Neuron (in vitro differentiated cells): ENCODE results near the gene STUM.
"Not testable (repeated sequence)": the region's sequence is repeated elsewhere in the genome, so short reads cannot be mapped to it uniquely, and the experiment has no call there.

ENCODE experiments used
- H2AFZ ChIP-seq: one replicate; pipeline ENCODE4 v1.6.1; 2013; ENCODE audit warnings: low read depth, mild to moderate bottlenecking, inconsistent platforms, low read length, moderate library complexity
- H3K27me3 ChIP-seq: one replicate; pipeline ENCODE4 v1.6.1; 2013; ENCODE audit warnings: low read length; ENCODE audit not compliant: insufficient read depth
- H3K36me3 ChIP-seq: one replicate; pipeline ENCODE4 v1.6.1; 2013; ENCODE audit warnings: low read length; ENCODE audit not compliant: insufficient read depth
- H3K4me1 ChIP-seq: one replicate; pipeline ENCODE4 v1.6.1; 2013; ENCODE audit warnings: low read length; ENCODE audit not compliant: insufficient read depth
- H3K4me3 ChIP-seq: 2 replicates; pipeline ENCODE4 v1.5.1; 2013; ENCODE audit warnings: mild to moderate bottlenecking, low read length, moderate library complexity
- H3K9me3 ChIP-seq: one replicate; pipeline ENCODE4 v1.6.1; 2013; ENCODE audit warnings: low read length

The STUM gene, protein sequence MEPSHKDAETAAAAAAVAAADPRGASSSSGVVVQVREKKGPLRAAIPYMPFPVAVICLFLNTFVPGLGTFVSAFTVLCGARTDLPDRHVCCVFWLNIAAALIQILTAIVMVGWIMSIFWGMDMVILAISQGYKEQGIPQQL

DNA sequence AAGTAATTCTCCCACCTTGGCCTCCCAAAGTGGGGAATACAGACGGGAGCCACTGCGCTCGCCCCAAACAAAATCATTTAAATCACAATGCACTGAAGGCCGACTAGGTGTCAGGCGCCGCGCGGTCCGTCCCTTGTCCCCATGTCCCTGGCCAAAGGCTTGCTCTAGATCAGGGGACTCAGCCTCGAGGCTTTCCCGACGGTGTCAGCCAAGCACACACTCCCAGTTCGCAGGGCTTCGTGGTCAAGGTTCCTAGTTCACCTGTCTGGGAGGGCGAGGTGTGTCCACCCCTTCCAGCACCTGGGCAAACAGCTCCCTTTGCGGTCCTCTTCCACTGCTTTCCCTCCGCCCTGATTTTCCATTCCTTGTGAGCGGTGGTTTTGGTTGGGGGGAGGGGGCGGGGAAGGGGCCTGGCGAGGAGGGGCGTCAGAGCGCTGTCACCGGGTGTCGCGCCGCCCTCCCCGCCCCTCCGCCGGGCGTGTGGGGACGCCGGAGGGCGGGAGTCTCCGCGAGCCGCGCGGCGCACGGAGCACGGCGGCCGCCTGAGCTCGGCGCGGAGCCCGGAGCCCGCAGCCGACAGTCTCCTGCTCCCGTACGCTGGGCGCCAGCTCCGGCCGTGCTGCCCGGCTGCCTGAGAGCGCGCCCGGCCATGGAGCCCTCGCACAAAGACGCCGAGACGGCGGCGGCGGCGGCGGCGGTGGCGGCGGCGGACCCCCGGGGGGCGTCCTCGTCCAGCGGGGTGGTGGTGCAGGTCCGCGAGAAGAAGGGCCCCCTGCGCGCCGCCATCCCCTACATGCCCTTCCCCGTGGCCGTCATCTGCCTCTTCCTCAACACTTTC is at the start of gene STUM:
TSS of gene STUM (plus strand) at position 509 of the 838 bp plus-strand sequence. CDS start at position 650, 141 bp downstream.
- H3K9me3 ChIP-seq = no peaks in the 10 kb centered on the region
- H3K27me3 ChIP-seq = peaks cover 50% of the 10 kb centered on the region
- peaks cover 5% of the 10 kb centered on the region for H3K4me1 ChIP-seq
- H3K36me3 ChIP-seq = no peaks in the 10 kb centered on the region
- peak within 1 kb of the TSS; percentile 16 for H3K4me3 ChIP-seq
- peak within 1 kb of the TSS; percentile 90 for H2AFZ ChIP-seq

GRCh38 chr1:226499699-226500098 is 48.9 kb upstream of the STUM start:
- not testable (repeated sequence) for H3K4me1 ChIP-seq, H3K9me3 ChIP-seq, H3K4me3 ChIP-seq, H3K27me3 ChIP-seq, H2AFZ ChIP-seq, H3K36me3 ChIP-seq

GRCh38 chr1:226506021-226506420 is 42.5 kb upstream of the STUM start:
- no peaks in the 10 kb centered on the region for H3K36me3 ChIP-seq
- peaks cover 5% of the 10 kb centered on the region for H3K27me3 ChIP-seq
- no peak overlapping the region for H3K4me3 ChIP-seq
- H2AFZ ChIP-seq = no peak overlapping the region
- H3K9me3 ChIP-seq = no peaks in the 10 kb centered on the region
- H3K4me1 ChIP-seq = no peaks in the 10 kb centered on the region

GRCh38 chr1:226506921-226507320 is 41.6 kb upstream of the STUM start:
- Histone ChIP-seq H3K36me3 (no peaks in the 10 kb centered on the region), H3K9me3 (no peaks in the 10 kb centered on the region), H2AFZ (no peak overlapping the region), H3K4me3 (no peak overlapping the region), H3K4me1 (no peaks in the 10 kb centered on the region), H3K27me3 (peaks cover 5% of the 10 kb centered on the region)

GRCh38 chr1:226510453-226510852 is 38.1 kb upstream of the STUM start:
- Histone ChIP-seq H3K9me3 (no peaks in the 10 kb centered on the region), H3K4me1 (no peaks in the 10 kb centered on the region), H3K27me3 (peaks cover 1% of the 10 kb centered on the region), H2AFZ (no peak overlapping the region), H3K4me3 (no peak overlapping the region), H3K36me3 (no peaks in the 10 kb centered on the region)

DNA sequence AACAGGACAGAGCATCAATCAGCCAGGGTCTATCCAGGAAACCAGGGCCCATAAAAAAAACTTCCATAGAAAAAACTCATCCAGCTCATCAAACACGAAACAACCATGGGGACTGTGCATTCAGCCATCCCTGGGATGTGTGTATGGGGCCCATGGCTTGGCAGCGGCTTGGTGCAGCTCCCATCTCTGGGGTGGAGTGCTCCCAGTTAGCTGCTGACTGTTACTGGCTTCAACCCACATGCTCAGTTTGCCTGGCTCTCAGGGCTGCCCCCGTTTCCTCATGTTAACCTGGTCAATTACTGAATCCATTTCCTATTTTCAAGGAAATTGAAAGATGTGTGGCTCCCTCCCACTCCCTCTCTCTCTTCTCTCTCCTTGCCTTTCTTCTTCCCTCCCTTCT is 37.3 kb upstream of the STUM start:
- no peaks in the 10 kb centered on the region for H3K27me3 ChIP-seq
- H2AFZ ChIP-seq = no peak overlapping the region
- H3K4me1 ChIP-seq = no peaks in the 10 kb centered on the region
- H3K4me3 ChIP-seq = no peak overlapping the region
- H3K36me3 ChIP-seq = no peaks in the 10 kb centered on the region
- H3K9me3 ChIP-seq = no peaks in the 10 kb centered on the region

DNA sequence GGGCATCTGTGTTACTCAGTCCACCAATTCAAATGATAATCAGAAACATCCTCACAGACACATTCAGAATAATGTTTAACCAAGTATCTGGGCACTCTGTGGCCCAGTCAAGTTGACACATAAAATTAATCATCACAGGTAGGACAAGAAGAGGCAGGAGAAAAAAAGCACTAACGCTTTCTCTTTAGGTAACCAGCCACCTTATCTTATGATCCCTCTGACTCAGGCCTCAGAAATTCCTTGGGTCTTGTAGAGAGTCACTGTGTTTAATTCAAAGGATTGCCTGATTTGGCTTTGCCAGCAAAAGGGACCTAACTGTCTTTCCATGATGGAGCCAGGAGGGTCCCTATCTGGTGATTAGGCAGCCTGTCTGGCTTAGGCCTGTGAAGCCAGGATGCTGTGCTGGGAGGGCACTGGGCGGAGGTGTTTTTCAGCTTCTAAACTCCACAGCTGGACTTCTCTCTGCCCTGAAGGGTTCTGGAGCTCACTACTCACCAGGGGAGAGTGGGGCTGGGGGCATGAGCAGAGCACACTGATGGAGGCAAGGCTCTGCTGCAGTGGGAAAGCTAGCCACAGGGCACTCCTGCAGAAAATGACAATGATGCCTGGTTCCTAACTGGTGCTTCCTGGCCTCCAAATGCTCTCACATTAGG is 36.4 kb upstream of the STUM start:
- Histone ChIP-seq H3K27me3 (no peaks in the 10 kb centered on the region), H3K9me3 (no peaks in the 10 kb centered on the region), H3K36me3 (no peaks in the 10 kb centered on the region), H3K4me1 (no peaks in the 10 kb centered on the region), H2AFZ (no peak overlapping the region), H3K4me3 (no peak overlapping the region)

- H3K4me3 ChIP-seq = no peak overlapping the region
- no peak overlapping the region for H2AFZ ChIP-seq
- no peaks in the 10 kb centered on the region for H3K36me3 ChIP-seq
- H3K27me3 ChIP-seq = no peaks in the 10 kb centered on the region
- H3K4me1 ChIP-seq = peaks cover 9% of the 10 kb centered on the region
- H3K9me3 ChIP-seq = no peaks in the 10 kb centered on the region
These were observed 30.2 kb upstream of the STUM start for GRCh38 chr1:226518375-226518774.

DNA sequence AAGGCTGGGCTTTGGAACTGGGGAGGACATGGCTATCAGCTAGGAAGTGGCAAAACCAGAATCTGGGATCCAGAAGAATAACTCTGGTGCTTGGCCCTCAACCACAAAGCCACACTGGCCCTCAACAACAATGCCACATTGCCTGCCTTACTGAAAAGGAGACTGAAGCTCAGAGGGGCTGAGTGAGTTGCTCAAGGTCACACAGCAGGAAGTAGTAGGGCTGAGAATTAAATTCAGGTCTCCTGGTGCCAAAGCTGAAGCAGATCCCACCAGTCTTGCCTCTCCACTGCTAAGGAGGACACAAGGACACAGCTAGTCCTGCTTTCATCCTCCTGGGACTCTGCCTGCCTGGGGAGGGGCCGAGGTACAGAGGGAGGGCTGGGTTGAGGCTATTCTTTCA is 29.4 kb upstream of the STUM start:
- Histone ChIP-seq H3K27me3 (no peaks in the 10 kb centered on the region), H3K9me3 (no peaks in the 10 kb centered on the region), H3K4me3 (no peak overlapping the region), H3K4me1 (peaks cover 9% of the 10 kb centered on the region), H3K36me3 (no peaks in the 10 kb centered on the region), H2AFZ (no peak overlapping the region)

DNA sequence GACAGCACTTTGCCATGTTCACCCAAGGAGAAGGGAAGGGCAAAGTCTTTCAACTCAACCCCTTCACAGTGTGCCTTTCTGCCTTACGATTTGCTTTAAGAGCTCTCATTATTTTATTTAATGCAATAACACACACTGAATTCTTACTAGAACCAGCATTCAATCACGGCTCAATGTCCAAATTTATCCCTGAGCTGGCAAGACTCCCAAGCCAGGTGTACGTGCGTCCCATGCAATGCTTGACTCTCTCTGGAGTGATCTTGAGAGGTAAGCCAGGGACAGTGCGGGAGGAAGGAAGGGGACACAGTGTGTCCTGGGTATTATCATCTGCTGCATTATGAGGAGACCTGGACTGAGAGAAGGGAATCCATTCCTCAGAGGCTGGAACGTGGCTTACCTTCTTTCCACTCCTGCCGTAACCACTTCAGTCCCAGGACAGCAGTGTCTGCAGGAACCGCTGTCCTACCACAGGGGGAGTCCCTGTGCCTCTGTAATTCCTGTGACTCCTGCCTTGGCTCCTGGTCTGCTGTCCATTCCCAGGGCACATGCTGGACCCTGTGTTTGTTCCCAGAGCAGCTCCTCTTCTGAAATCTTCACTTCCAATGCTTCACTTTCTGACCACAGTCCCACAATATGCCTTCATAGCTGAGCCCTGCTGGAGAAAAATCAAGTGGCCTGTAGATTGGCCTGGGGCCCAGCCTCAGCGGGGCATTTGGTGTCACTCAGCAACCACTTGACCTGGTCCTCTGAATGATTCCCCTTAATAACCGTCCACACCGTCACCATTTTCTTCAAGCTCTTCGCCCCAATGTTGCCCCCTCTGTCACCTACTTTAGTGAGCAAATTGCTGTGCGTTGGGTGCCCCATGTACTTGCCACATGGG is 28.6 kb upstream of the STUM start:
- no peaks in the 10 kb centered on the region for H3K36me3 ChIP-seq
- H3K9me3 ChIP-seq = no peaks in the 10 kb centered on the region
- no peaks in the 10 kb centered on the region for H3K27me3 ChIP-seq
- no peak overlapping the region for H3K4me3 ChIP-seq
- H3K4me1 ChIP-seq = peaks cover 9% of the 10 kb centered on the region
- no peak overlapping the region for H2AFZ ChIP-seq

- peaks cover 9% of the 10 kb centered on the region for H3K4me1 ChIP-seq
- no peaks in the 10 kb centered on the region for H3K27me3 ChIP-seq
- no peak overlapping the region for H3K4me3 ChIP-seq
These were observed 27.8 kb upstream of the STUM start for GRCh38 chr1:226520640-226521355.

DNA sequence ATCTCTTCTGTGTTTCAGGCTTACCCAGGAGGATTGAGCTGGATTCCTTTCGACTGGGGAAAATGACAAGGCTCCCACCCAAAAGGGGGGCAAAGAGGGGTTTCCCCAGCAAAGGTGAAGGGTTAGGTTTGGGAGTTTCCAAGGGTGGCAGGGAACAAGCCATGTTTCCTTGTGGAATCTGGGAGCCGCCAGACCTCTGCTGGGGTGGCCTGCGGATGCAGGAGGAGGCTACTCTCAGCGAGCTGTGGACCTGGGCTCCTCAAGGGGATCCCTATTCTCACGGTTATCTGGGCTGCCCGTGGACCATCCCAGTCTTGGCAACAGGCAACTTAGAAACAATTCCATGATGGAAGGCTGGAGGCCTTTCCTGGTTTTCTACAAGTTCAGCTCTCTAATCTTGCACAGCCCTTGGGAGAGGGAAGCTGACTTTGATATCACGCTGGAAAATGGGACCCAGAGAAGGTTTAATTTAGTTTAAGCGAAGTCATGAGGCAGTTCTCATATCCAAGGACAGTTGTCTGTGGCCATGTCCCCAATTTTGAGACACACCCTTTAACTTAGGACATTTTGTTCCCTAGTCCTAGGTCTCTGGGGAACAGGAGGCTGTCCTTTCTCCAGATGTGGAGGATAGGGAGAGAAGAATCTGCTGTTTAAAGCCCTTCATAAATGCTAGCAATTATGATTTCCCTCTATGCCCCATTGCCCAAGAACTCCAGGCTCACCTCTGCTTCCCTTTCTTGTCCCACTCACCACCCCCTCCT is 24.7 kb upstream of the STUM start:
- H3K36me3 ChIP-seq = no peaks in the 10 kb centered on the region
- H3K9me3 ChIP-seq = no peaks in the 10 kb centered on the region
- no peak overlapping the region for H3K4me3 ChIP-seq
- no peaks in the 10 kb centered on the region for H3K27me3 ChIP-seq
- H3K4me1 ChIP-seq = peaks cover 9% of the 10 kb centered on the region
- no peak overlapping the region for H2AFZ ChIP-seq

More at GRCh38 chr1:226520640-226521355, 27.8 kb upstream of the STUM start:
- no peak overlapping the region for H2AFZ ChIP-seq
- H3K36me3 ChIP-seq = no peaks in the 10 kb centered on the region
- H3K9me3 ChIP-seq = no peaks in the 10 kb centered on the region
